COLO668 (cell line): ENCODE measurements around the gene SPOCK1.
"Not testable (repeated sequence)": the region's sequence is repeated elsewhere in the genome, so short reads cannot be mapped to it uniquely, and the experiment has no call there.

Experiments used
- DNase-seq: peaks from one replicate; lab custom pipeline; 2025; ENCODE audit not compliant: unreplicated experiment; lab: John Stamatoyannopoulos, UW

Gene SPOCK1

GRCh38 chr5:137269946-137270345 lies 229.2 kb downstream of the SPOCK1 start:
- DNase-seq, result no peak

- DNase-seq, result no peak
These were observed 229.9 kb downstream of the SPOCK1 start for GRCh38 chr5:137269274-137269673.

GRCh38 chr5:137268646-137269045 lies 230.5 kb downstream of the SPOCK1 start:
- no peak for DNase-seq

- DNase-seq, result no peak
These were observed 232.9 kb downstream of the SPOCK1 start for GRCh38 chr5:137266186-137266585.

- DNase-seq, result no peak
These were observed 233.7 kb downstream of the SPOCK1 start for GRCh38 chr5:137265457-137265856.

GRCh38 chr5:137264573-137264972 lies 234.6 kb downstream of the SPOCK1 start:
- no peak for DNase-seq

- no peak for DNase-seq
These were observed 235.1 kb downstream of the SPOCK1 start for GRCh38 chr5:137264041-137264440.

- no peak for DNase-seq
These were observed 235.6 kb downstream of the SPOCK1 start for GRCh38 chr5:137263371-137264005.

- DNase-seq, result no peak
These were observed 236.3 kb downstream of the SPOCK1 start for GRCh38 chr5:137262818-137263217.

- no peak for DNase-seq
These were observed 238.1 kb downstream of the SPOCK1 start for GRCh38 chr5:137260820-137261695.

GRCh38 chr5:137259115-137259514 lies 240.0 kb downstream of the SPOCK1 start:
- DNase-seq, result not testable (repeated sequence)

GRCh38 chr5:137254119-137255090 lies 244.7 kb downstream of the SPOCK1 start:
- DNase-seq, result no peak

GRCh38 chr5:137252512-137252911 lies 246.6 kb downstream of the SPOCK1 start:
- no peak for DNase-seq

- no peak for DNase-seq
These were observed 248.7 kb downstream of the SPOCK1 start for GRCh38 chr5:137250421-137250820.

GRCh38 chr5:137248527-137248926 lies 250.6 kb downstream of the SPOCK1 start:
- no peak for DNase-seq

GRCh38 chr5:137245438-137245837 lies 253.7 kb downstream of the SPOCK1 start:
- DNase-seq, result no peak

- no peak for DNase-seq
These were observed 258.8 kb downstream of the SPOCK1 start for GRCh38 chr5:137240285-137240684.

GRCh38 chr5:137236849-137237507 lies 262.1 kb downstream of the SPOCK1 start:
- no peak for DNase-seq

- no peak for DNase-seq
These were observed 262.9 kb downstream of the SPOCK1 start for GRCh38 chr5:137236252-137236651.
